SK-N-SH (cell line): ENCODE measurements around the gene RAPGEFL1. TPM values are rescaled to one million over a fixed set of nuclear protein-coding genes. Genes with fewer than 3 reads are reported as not detected.
A peak's percentile ranks its signal among the peaks of the same experiment; 100 is the strongest.

Experiments
- CTCF ChIA-PET: fragments of 300-600, 350-600 bp; formaldehyde crosslinking; extraction: SDS; loops from one replicate; lab custom pipeline; 2021; lab: Yijun Ruan, JAX
- POLR2A ChIA-PET: fragments of 350-600 bp; sonication (Branson Sonifier 250); formaldehyde crosslinking; extraction: SDS; loops from one replicate; lab custom pipeline; 2020; ENCODE audit warnings: antibody characterized with exemption, inconsistent platforms; lab: Yijun Ruan, JAX
- DNase-seq: peaks from one replicate; pipeline ENCODE4 v3.0.0; 2012
- H2AFZ ChIP-seq: fragments of 200-600 bp; sonication (generic); 2 replicates; pipeline ENCODE4 v1.8.1; 2016; ENCODE audit warnings: antibody characterized with exemption, mild to moderate bottlenecking, low read depth
- H3F3A ChIP-seq: fragments of 200-600 bp; sonication (generic); replicated peaks from 2 replicates; pipeline ENCODE3; 2016; ENCODE audit warnings: antibody characterized with exemption, mild to moderate bottlenecking; ENCODE audit not compliant: insufficient read depth
- H3K27ac ChIP-seq, 2 experiments: fragments of 200-500 bp in 1 of 2; fragments of 200-600 bp in 1 of 2; sonication (Bioruptor generic) in 1 of 2; sonication (generic), shearing (Covaris generic) in 1 of 2; 2 replicates each; pipeline versions ENCODE4 v1.5.1 to v1.6.1; 2014 to 2016; ENCODE audit warnings: low read depth in 2 of 2, inconsistent platforms in 1 of 2, low read length in 1 of 2, mild to moderate bottlenecking in 1 of 2, mixed read lengths in 1 of 2
- H3K27me3 ChIP-seq: fragments of 200-600 bp; sonication (generic), shearing (Covaris generic); 2 replicates; pipeline ENCODE4 v1.6.1; 2016; ENCODE audit warnings: mixed run types; ENCODE audit not compliant: insufficient read depth
- H3K36me3 ChIP-seq, 2 experiments: fragments of 200-500 bp in 1 of 2; fragments of 200-600 bp in 1 of 2; sonication (Bioruptor generic) in 1 of 2; sonication (generic) in 1 of 2; replicated peaks in 1 of 2; 2 replicates each; pipeline versions ENCODE3 to v1.5.1; 2014 to 2016; ENCODE audit warnings: low read length in 1 of 2, mild to moderate bottlenecking in 1 of 2; ENCODE audit not compliant: insufficient read depth in 2 of 2, control insufficient read depth in 1 of 2
- H3K4me1 ChIP-seq, 2 experiments: fragments of 200-500 bp in 1 of 2; fragments of 200-600 bp in 1 of 2; sonication (Bioruptor generic) in 1 of 2; sonication (generic), shearing (Covaris generic) in 1 of 2; 2 replicates each; pipeline versions ENCODE4 v1.5.1 to v1.6.1; 2014 to 2016; ENCODE audit warnings: low read depth in 1 of 2, low read length in 1 of 2, mixed run types in 1 of 2; ENCODE audit not compliant: insufficient read depth in 2 of 2, control insufficient read depth in 1 of 2
- H3K4me2 ChIP-seq: fragments of 200-600 bp; sonication (generic), shearing (Covaris generic); 2 replicates; pipeline ENCODE4 v1.6.1; 2017; ENCODE audit warnings: mixed run types
- H3K4me3 ChIP-seq, 2 experiments: fragments of 200-500 bp in 1 of 2; fragments of 200-600 bp in 1 of 2; sonication (Bioruptor generic) in 1 of 2; sonication (generic), shearing (Covaris generic) in 1 of 2; 2 replicates each; pipeline versions ENCODE4 v1.5.1 to v1.8.1; 2014 to 2016; ENCODE audit warnings: low read depth in 2 of 2, inconsistent platforms in 1 of 2, low read length in 1 of 2, mild to moderate bottlenecking in 1 of 2, mixed read lengths in 1 of 2, moderate library complexity in 1 of 2
- H3K79me2 ChIP-seq: fragments of 200-600 bp; sonication (generic); 2 replicates; pipeline ENCODE4 v1.8.1; 2017; ENCODE audit warnings: mild to moderate bottlenecking; ENCODE audit not compliant: insufficient read depth
- H3K9ac ChIP-seq: fragments of 200-600 bp; sonication (generic); 2 replicates; pipeline ENCODE4 v1.6.1; 2017; ENCODE audit warnings: mixed run types
- H3K9me2 ChIP-seq: fragments of 200-600 bp; sonication (generic); 2 replicates; pipeline ENCODE4 v1.6.1; 2017; ENCODE audit warnings: mixed run types
- H3K9me3 ChIP-seq: fragments of 200-600 bp; sonication (generic); 2 replicates; pipeline ENCODE4 v1.6.1; 2017; ENCODE audit warnings: mixed run types, mild to moderate bottlenecking, moderate library complexity
- H4K20me1 ChIP-seq: fragments of 200-600 bp; sonication (generic); 2 replicates; pipeline ENCODE4 v1.6.1; 2017; ENCODE audit warnings: mild to moderate bottlenecking, mixed run types; ENCODE audit not compliant: insufficient read depth
- CHD2 ChIP-seq: fragments of 150-350 bp; IDR thresholded peaks from 2 replicates; pipeline ENCODE4 v1.6.1; 2018; ENCODE audit warnings: low read length; ENCODE audit not compliant: partially characterized antibody
- FOSL2 ChIP-seq: IDR thresholded peaks from 2 replicates; pipeline ENCODE4 v1.4.0; 2012; ENCODE audit warnings: low read depth, mild to moderate bottlenecking, moderate library complexity, borderline replicate concordance
- FOXJ3 ChIP-seq: sonication (generic); formaldehyde crosslinking; IDR thresholded peaks from 2 replicates; pipeline ENCODE4 v1.5.1; 2020; ENCODE audit warnings: mild to moderate bottlenecking, missing genetic modification reagents
- GATA2 ChIP-seq: sonication (generic); formaldehyde crosslinking; IDR thresholded peaks from 2 replicates; pipeline ENCODE4 v1.5.0; 2020; ENCODE audit warnings: mild to moderate bottlenecking, missing genetic modification reagents
- JUND ChIP-seq: IDR thresholded peaks from 2 replicates; pipeline ENCODE4 v1.4.0; 2012
- NFIC ChIP-seq: IDR thresholded peaks from 2 replicates; pipeline ENCODE4 v1.4.0; 2012; ENCODE audit warnings: borderline replicate concordance
- RFX5 ChIP-seq: IDR thresholded peaks from 2 replicates; pipeline ENCODE4 v1.6.1; 2012; ENCODE audit warnings: mild to moderate bottlenecking, improper control_type of control experiment, low read length
- RXRA ChIP-seq: IDR thresholded peaks from 2 replicates; pipeline ENCODE4 v1.4.0; 2012; ENCODE audit warnings: low read depth, mild to moderate bottlenecking, borderline replicate concordance
- SMC3 ChIP-seq: IDR thresholded peaks from 2 replicates; pipeline ENCODE4 v1.6.1; 2012; ENCODE audit warnings: low read depth, low read length, improper control_type of control experiment
- TAF1 ChIP-seq: IDR thresholded peaks from 2 replicates; pipeline ENCODE4 v1.6.1; 2012; ENCODE audit warnings: low read depth, mild to moderate bottlenecking, low read length, moderate library complexity, borderline replicate concordance
- WGBS: methylation state at CpG from one replicate; pipeline ENCODE4 v1.1.6; 2017; ENCODE audit warnings: low lambda C conversion rate; 5-methylcytosine and 5-hydroxymethylcytosine counted together
- polyA plus RNA-seq, 3 experiments: library from polyadenylated mRNA; depleted of rRNA; stranded (reverse); fragments of >200 nt; gene quantifications; 2 replicates each; pipeline ENCODE4 v1.2.3, GENCODE V29; 2012
- TF ChIP-seq, protein P1 (sequence below): IDR thresholded peaks from 2 replicates; pipeline ENCODE4 v1.6.1; 2012; ENCODE audit warnings: mild to moderate bottlenecking, low read depth, low read length, moderate library complexity
- TF ChIP-seq, protein P2 (sequence below): IDR thresholded peaks from 2 replicates; pipeline ENCODE4 v1.4.0; 2012; ENCODE audit warnings: low read depth, borderline replicate concordance

The RAPGEFL1 gene
- polyA plus RNA-seq, 1 of the 3 experiments (the other 2 are of a cell fraction) = 5.9 TPM

DNA sequence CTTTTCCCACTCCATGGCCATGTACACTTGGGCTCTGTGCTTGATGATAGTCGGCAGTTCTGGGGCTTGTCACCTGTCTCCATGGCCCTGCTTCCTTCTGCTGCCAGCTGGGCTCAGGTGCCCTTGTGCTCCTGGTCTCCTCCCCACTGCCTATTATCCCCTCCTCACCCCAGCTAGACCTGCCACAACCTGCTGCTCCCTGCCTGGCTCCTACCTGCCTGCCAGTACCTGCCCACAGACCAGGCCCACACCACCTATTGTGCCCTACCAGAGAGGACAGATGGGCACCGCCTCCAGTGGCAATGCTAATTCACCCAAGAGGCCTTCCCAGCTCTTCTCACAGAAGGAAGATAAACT is 538 bp upstream of the RAPGEFL1 start:
- no peak for TF ChIP-seq SMC3
- no peak for TF ChIP-seq GATA2
- Histone ChIP-seq H3K4me2 (peak overlapping the region; percentile 62; the same call in 1 of the 2 replicates), H3K79me2 (no peaks in the 10 kb centered on the region), H3K27me3 (no peaks in the 10 kb centered on the region), H3K9me2 (no peaks in the 10 kb centered on the region), H3K36me3 (peaks cover 11 to 25% of the 10 kb centered on the region in 2 experiments), H3K27ac (no peak overlapping the region; a peak in 1 of 4 replicates), H2AFZ (no peak overlapping the region), H3K4me3 (no peak overlapping the region), H3K9me3 (no peaks in the 10 kb centered on the region), H4K20me1 (no peaks in the 10 kb centered on the region), H3K4me1 (peaks cover 6 to 32% of the 10 kb centered on the region in 2 experiments; a peak in 1 of 4 replicates), H3K9ac (no peak overlapping the region), H3F3A (peaks cover 20% of the 10 kb centered on the region)
- POLR2A ChIA-PET = no interaction called here
- CTCF ChIA-PET = interaction anchor here (1.0 to 10.6 kb wide), 6 partner anchors 8 to 163 kb away, joined by 3 to 94 read pairs (median 18); partner anchors contain the start of gene CASC3
- WGBS = 89% methylated on average over 2 of the region's 2 CpGs
- no peak for DNase-seq

DNA sequence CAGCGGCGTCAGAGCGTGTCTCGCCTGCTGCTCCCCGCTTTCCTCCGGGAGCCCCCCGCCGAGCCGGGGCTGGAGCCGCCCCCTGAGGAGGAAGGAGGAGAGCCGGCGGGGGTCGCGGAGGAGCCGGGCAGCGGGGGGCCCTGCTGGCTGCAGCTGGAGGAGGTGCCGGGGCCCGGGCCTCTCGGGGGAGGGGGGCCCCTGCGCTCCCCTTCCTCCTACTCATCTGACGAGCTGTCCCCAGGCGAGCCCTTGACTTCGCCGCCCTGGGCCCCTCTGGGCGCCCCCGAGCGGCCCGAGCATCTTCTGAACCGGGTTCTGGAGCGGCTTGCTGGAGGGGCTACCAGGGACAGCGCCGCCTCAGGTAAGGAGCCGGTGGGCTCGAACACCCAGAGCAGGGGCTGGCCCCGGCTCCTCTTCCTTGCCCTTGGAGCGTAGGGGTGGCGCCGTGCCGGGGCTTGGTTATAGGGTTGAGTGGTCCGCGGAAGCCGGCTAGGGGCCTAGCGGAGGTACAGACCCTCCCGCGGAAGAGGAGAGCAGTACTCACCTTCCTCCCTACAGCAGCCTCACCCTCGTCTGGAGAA is 841 bp downstream of the RAPGEFL1 start:
- H3K79me2 ChIP-seq = no peaks in the 10 kb centered on the region
- H3K36me3 ChIP-seq = peaks cover 3 to 14% of the 10 kb centered on the region in 2 experiments
- H3F3A ChIP-seq = peaks cover 20% of the 10 kb centered on the region
- no peak overlapping the region for H3K9ac ChIP-seq
- no peak overlapping the region for H3K4me2 ChIP-seq
- no peak overlapping the region; a peak in 1 of 4 replicates for H3K4me3 ChIP-seq
- 96% methylated on average over 10 of the region's 46 CpGs for WGBS
- ChIA-PET POLR2A (interaction anchor here (0.6 to 1.4 kb wide), 3 partner anchors 10 to 38 kb away, joined by 3 to 4 read pairs (median 4); partner anchors contain the start of gene CASC3), CTCF (interaction anchor here (1.0 to 10.6 kb wide), 6 partner anchors 10 to 180 kb away, joined by 3 to 94 read pairs (median 20); no protein-coding TSS in a partner anchor)
- no peak for DNase-seq
- TF ChIP-seq, protein P1, sequence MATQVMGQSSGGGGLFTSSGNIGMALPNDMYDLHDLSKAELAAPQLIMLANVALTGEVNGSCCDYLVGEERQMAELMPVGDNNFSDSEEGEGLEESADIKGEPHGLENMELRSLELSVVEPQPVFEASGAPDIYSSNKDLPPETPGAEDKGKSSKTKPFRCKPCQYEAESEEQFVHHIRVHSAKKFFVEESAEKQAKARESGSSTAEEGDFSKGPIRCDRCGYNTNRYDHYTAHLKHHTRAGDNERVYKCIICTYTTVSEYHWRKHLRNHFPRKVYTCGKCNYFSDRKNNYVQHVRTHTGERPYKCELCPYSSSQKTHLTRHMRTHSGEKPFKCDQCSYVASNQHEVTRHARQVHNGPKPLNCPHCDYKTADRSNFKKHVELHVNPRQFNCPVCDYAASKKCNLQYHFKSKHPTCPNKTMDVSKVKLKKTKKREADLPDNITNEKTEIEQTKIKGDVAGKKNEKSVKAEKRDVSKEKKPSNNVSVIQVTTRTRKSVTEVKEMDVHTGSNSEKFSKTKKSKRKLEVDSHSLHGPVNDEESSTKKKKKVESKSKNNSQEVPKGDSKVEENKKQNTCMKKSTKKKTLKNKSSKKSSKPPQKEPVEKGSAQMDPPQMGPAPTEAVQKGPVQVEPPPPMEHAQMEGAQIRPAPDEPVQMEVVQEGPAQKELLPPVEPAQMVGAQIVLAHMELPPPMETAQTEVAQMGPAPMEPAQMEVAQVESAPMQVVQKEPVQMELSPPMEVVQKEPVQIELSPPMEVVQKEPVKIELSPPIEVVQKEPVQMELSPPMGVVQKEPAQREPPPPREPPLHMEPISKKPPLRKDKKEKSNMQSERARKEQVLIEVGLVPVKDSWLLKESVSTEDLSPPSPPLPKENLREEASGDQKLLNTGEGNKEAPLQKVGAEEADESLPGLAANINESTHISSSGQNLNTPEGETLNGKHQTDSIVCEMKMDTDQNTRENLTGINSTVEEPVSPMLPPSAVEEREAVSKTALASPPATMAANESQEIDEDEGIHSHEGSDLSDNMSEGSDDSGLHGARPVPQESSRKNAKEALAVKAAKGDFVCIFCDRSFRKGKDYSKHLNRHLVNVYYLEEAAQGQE = peak; percentile 51; the same call in 1 of the 2 replicates
- no peak for TF ChIP-seq JUND
- H3K4me1 ChIP-seq = peaks cover 6 to 32% of the 10 kb centered on the region in 2 experiments; a peak in 1 of 4 replicates
- H4K20me1 ChIP-seq = no peaks in the 10 kb centered on the region
- H2AFZ ChIP-seq = no peak overlapping the region
- no peak overlapping the region for H3K27ac ChIP-seq
- no peaks in the 10 kb centered on the region for H3K27me3 ChIP-seq
- no peaks in the 10 kb centered on the region for H3K9me3 ChIP-seq
- H3K9me2 ChIP-seq = no peaks in the 10 kb centered on the region

DNA sequence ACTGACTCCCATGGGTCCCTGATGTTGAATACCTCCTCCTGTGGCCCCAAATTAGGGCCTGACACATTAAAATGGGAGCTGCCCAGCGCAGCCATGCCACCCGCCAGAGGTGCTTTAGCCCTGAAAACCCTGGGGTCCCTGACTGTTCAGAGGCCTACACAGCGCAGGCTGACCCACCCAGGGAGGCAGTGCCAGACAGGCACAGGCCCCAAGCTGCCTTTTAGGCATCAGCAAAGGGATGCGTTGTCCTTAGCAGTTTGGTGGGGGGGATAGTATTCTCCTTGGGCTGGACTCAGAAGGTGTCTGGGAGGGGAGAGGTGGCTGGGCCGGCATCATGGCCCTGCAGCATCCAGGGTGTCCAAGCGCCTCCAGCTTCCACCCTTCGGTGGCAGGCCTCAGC is 1.4 kb downstream of the RAPGEFL1 start:
- no peak overlapping the region for H2AFZ ChIP-seq
- peaks cover 20% of the 10 kb centered on the region for H3F3A ChIP-seq
- peaks cover 3 to 12% of the 10 kb centered on the region in 2 experiments for H3K36me3 ChIP-seq
- no peak overlapping the region for H3K4me2 ChIP-seq
- no peaks in the 10 kb centered on the region for H4K20me1 ChIP-seq
- H3K9me3 ChIP-seq = no peaks in the 10 kb centered on the region
- CTCF ChIA-PET = interaction anchor here (1.0 to 10.6 kb wide), 7 partner anchors 10 to 180 kb away, joined by 3 to 94 read pairs (median 6); no protein-coding TSS in a partner anchor
- no peaks in the 10 kb centered on the region for H3K27me3 ChIP-seq
- no peaks in the 10 kb centered on the region for H3K79me2 ChIP-seq
- H3K9me2 ChIP-seq = no peaks in the 10 kb centered on the region
- POLR2A ChIA-PET = interaction anchor here (0.6 kb wide), 1 partner anchor 30 kb away, joined by 4 read pairs; no protein-coding TSS in a partner anchor
- peaks cover 6 to 32% of the 10 kb centered on the region in 2 experiments; a peak in 1 of 4 replicates for H3K4me1 ChIP-seq
- no peak overlapping the region for H3K27ac ChIP-seq
- no peak for DNase-seq
- no peak overlapping the region; a peak in 1 of 4 replicates for H3K4me3 ChIP-seq
- no peak overlapping the region for H3K9ac ChIP-seq
- WGBS = 99% methylated on average over 7 of the region's 7 CpGs
- TF ChIP-seq RXRA (no peak), FOXJ3 (CRISPR knock-in tag) (no peak), TAF1 (no peak), RFX5 (no peak), SMC3 (no peak), NFIC (no peak), FOSL2 (no peak), CHD2 (no peak)
- TF ChIP-seq, protein P1 = no peak
- TF ChIP-seq, protein P2, sequence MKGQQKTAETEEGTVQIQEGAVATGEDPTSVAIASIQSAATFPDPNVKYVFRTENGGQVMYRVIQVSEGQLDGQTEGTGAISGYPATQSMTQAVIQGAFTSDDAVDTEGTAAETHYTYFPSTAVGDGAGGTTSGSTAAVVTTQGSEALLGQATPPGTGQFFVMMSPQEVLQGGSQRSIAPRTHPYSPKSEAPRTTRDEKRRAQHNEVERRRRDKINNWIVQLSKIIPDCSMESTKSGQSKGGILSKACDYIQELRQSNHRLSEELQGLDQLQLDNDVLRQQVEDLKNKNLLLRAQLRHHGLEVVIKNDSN = no peak
